ENCODE measurements around the gene GREB1L. TPM values are rescaled to one million over a fixed set of nuclear protein-coding genes. Genes with fewer than 3 reads are reported as not detected.

The GREB1L gene
- total and polyA plus RNA-seq, 12 donors = 0.39 to 4.9 (median 1.3) TPM

- WGBS, 4 donors = 72 to 83% (median 75%) methylated on average over 2 of the region's 2 CpGs
- H3K36me3 ChIP-seq (replicated peaks in 1 of 2) = no peaks in the 10 kb centered on the region
- no peak for TF ChIP-seq POLR2A (IDR thresholded peaks at IDR 0.05)
- no peak for TF ChIP-seq CTCF (IDR thresholded peaks at IDR 0.05)
- DNase-seq = no peak
- no peak overlapping the region for H3K27ac ChIP-seq
- H3K4me1 ChIP-seq (replicated peaks in 1 of 2) = no peaks in the 10 kb centered on the region
- H3K4me3 ChIP-seq = no peak overlapping the region
- no peaks in the 10 kb centered on the region for H3K27me3 ChIP-seq
- H3K9me3 ChIP-seq (replicated peaks in 1 of 3) = no peaks in the 10 kb centered on the region
- intact Hi-C loops (cut with DNase I) = no loop called here
These were observed 99.1 kb downstream of the GREB1L start for GRCh38 chr18:21341141-21341540.

- intact Hi-C loops (cut with DNase I) = no loop called here
- no peak for DNase-seq
- Histone ChIP-seq H3K9me3 (replicated peaks in 1 of 3) (no peaks in the 10 kb centered on the region), H3K36me3 (replicated peaks in 1 of 2) (no peaks in the 10 kb centered on the region), H3K4me3 (no peak overlapping the region), H3K4me1 (replicated peaks in 1 of 2) (no peaks in the 10 kb centered on the region), H3K27ac (no peak overlapping the region), H3K27me3 (no peaks in the 10 kb centered on the region)
- TF ChIP-seq CTCF (IDR thresholded peaks at IDR 0.05) = no peak
- no peak for TF ChIP-seq POLR2A (IDR thresholded peaks at IDR 0.05)
- WGBS, 4 donors = 0 to 52% (median 51%) methylated on average over 1 of the region's 1 CpG
These were observed 100.3 kb downstream of the GREB1L start for GRCh38 chr18:21342372-21342771.

- DNase-seq = no peak
- Histone ChIP-seq H3K4me1 (replicated peaks in 1 of 2) (no peaks in the 10 kb centered on the region), H3K9me3 (replicated peaks in 1 of 3) (no peaks in the 10 kb centered on the region), H3K27me3 (no peaks in the 10 kb centered on the region), H3K27ac (no peak overlapping the region), H3K36me3 (replicated peaks in 1 of 2) (no peaks in the 10 kb centered on the region), H3K4me3 (no peak overlapping the region)
- TF ChIP-seq POLR2A (IDR thresholded peaks at IDR 0.05) (no peak), CTCF (IDR thresholded peaks at IDR 0.05) (no peak)
- WGBS, 4 donors = 74 to 83% (median 79%) methylated on average over 1 of the region's 1 CpG
- intact Hi-C loops (cut with DNase I) = no loop called here
These were observed 102.8 kb downstream of the GREB1L start for GRCh38 chr18:21344860-21345259.

GRCh38 chr18:21345840-21346239, 103.8 kb downstream of the GREB1L start:
- intact Hi-C loops (cut with DNase I) = no loop called here
- no peak overlapping the region for H3K4me3 ChIP-seq
- no peaks in the 10 kb centered on the region for H3K9me3 ChIP-seq (replicated peaks in 1 of 3)
- H3K27ac ChIP-seq = no peak overlapping the region
- H3K27me3 ChIP-seq = no peaks in the 10 kb centered on the region
- WGBS, 4 donors = 62 to 72% (median 69%) methylated on average over 7 of the region's 7 CpGs
- H3K36me3 ChIP-seq (replicated peaks in 1 of 2) = no peaks in the 10 kb centered on the region
- TF ChIP-seq CTCF (IDR thresholded peaks at IDR 0.05) (no peak), POLR2A (IDR thresholded peaks at IDR 0.05) (no peak)
- DNase-seq = no peak
- H3K4me1 ChIP-seq (replicated peaks in 1 of 2) = no peaks in the 10 kb centered on the region

All from adrenal gland (tissue), 12 donors.